Common myeloid progenitor, CD34-positive (primary cell): ENCODE results near the gene RPAP3. TPM values are rescaled to one million over a fixed set of nuclear protein-coding genes. Genes with fewer than 3 reads are reported as not detected.

Source experiments
- CTCF ChIA-PET: fragments of 350-600 bp; sonication (Branson Sonifier 250); formaldehyde crosslinking; loops from one replicate; lab custom pipeline; 2021; ENCODE audit warnings: antibody characterized with exemption; lab: Charles Lee
- POLR2A ChIA-PET: fragments of 350-600 bp; sonication (Branson Sonifier 250); formaldehyde crosslinking; loops from one replicate; lab custom pipeline; 2021; ENCODE audit warnings: antibody characterized with exemption; lab: Charles Lee
- DNase-seq, 3 donors: peaks; one replicate each; pipeline versions ENCODE4 v3.0.0 to v3.0.0-alpha.2; 2013
- H3K27ac ChIP-seq, 2 experiments: 1 replicate in 1 of 2; 2 replicates in 1 of 2; pipeline ENCODE4 v1.7.0; 2013; ENCODE audit warnings: inconsistent platforms in 2 of 2, low read length in 2 of 2, mild to moderate bottlenecking in 2 of 2, low read depth in 1 of 2, moderate library complexity in 1 of 2; ENCODE audit not compliant: severe bottlenecking in 2 of 2, insufficient read depth in 1 of 2, poor library complexity in 1 of 2
- H3K27me3 ChIP-seq, 5 experiments: replicated peaks in 2 of 5; 1 replicate in 3 of 5; 2 replicates in 2 of 5; pipeline versions ENCODE4 v1.6.1 to v1.7.0; 2013; ENCODE audit warnings: low read length in 4 of 5, mild to moderate bottlenecking in 2 of 5, moderate library complexity in 2 of 5, inconsistent platforms in 1 of 5; ENCODE audit not compliant: insufficient read depth in 5 of 5, control insufficient read depth in 4 of 5
- H3K36me3 ChIP-seq, 4 experiments: 1 replicate in 2 of 4; 2 replicates in 2 of 4; pipeline versions ENCODE4 v1.6.1 to v1.7.0; 2013; ENCODE audit warnings: low read length in 3 of 4, control low read depth in 1 of 4, mild to moderate bottlenecking in 1 of 4; ENCODE audit not compliant: control insufficient read depth in 4 of 4, insufficient read depth in 4 of 4
- H3K4me1 ChIP-seq, 4 experiments: 1 replicate in 3 of 4; 2 replicates in 1 of 4; pipeline versions ENCODE4 v1.6.1 to v1.7.1; 2013; ENCODE audit warnings: low read length in 3 of 4, mild to moderate bottlenecking in 3 of 4, control low read depth in 1 of 4, inconsistent platforms in 1 of 4, moderate library complexity in 1 of 4; ENCODE audit not compliant: control insufficient read depth in 4 of 4, insufficient read depth in 4 of 4; ENCODE audit errors: control extremely low read depth in 1 of 4
- H3K4me3 ChIP-seq, 7 experiments: 1 replicate in 4 of 7; 2 replicates in 3 of 7; pipeline versions ENCODE4 v1.5.1 to v1.7.0; 2013; ENCODE audit warnings: mild to moderate bottlenecking in 7 of 7, low read length in 6 of 7, moderate library complexity in 6 of 7, inconsistent platforms in 2 of 7, low read depth in 2 of 7, control low read depth in 1 of 7; ENCODE audit not compliant: insufficient read depth in 4 of 7, control insufficient read depth in 1 of 7; ENCODE audit errors: extremely low read depth in 1 of 7
- H3K9me3 ChIP-seq, 5 experiments: 1 replicate in 4 of 5; 2 replicates in 1 of 5; pipeline versions ENCODE4 v1.6.1 to v1.7.1; 2013; ENCODE audit warnings: low read length in 4 of 5, mild to moderate bottlenecking in 2 of 5, inconsistent platforms in 1 of 5, low read depth in 1 of 5, moderate library complexity in 1 of 5; ENCODE audit not compliant: control insufficient read depth in 4 of 5, insufficient read depth in 2 of 5; ENCODE audit errors: control extremely low read depth in 1 of 5
- WGBS: methylation state at CpG from one replicate; pipeline ENCODE4 v1.1.5; 2013; ENCODE audit not compliant: insufficient coverage; 5-methylcytosine and 5-hydroxymethylcytosine counted together
- polyA plus RNA-seq: library from polyadenylated mRNA; unstranded; fragments of 120-200 nt; gene quantifications from one replicate; pipeline ENCODE4 v1.2.1, GENCODE V29; 2013

Gene RPAP3, protein sequence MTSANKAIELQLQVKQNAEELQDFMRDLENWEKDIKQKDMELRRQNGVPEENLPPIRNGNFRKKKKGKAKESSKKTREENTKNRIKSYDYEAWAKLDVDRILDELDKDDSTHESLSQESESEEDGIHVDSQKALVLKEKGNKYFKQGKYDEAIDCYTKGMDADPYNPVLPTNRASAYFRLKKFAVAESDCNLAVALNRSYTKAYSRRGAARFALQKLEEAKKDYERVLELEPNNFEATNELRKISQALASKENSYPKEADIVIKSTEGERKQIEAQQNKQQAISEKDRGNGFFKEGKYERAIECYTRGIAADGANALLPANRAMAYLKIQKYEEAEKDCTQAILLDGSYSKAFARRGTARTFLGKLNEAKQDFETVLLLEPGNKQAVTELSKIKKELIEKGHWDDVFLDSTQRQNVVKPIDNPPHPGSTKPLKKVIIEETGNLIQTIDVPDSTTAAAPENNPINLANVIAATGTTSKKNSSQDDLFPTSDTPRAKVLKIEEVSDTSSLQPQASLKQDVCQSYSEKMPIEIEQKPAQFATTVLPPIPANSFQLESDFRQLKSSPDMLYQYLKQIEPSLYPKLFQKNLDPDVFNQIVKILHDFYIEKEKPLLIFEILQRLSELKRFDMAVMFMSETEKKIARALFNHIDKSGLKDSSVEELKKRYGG
- polyA plus RNA-seq: 42.7 TPM

DNA sequence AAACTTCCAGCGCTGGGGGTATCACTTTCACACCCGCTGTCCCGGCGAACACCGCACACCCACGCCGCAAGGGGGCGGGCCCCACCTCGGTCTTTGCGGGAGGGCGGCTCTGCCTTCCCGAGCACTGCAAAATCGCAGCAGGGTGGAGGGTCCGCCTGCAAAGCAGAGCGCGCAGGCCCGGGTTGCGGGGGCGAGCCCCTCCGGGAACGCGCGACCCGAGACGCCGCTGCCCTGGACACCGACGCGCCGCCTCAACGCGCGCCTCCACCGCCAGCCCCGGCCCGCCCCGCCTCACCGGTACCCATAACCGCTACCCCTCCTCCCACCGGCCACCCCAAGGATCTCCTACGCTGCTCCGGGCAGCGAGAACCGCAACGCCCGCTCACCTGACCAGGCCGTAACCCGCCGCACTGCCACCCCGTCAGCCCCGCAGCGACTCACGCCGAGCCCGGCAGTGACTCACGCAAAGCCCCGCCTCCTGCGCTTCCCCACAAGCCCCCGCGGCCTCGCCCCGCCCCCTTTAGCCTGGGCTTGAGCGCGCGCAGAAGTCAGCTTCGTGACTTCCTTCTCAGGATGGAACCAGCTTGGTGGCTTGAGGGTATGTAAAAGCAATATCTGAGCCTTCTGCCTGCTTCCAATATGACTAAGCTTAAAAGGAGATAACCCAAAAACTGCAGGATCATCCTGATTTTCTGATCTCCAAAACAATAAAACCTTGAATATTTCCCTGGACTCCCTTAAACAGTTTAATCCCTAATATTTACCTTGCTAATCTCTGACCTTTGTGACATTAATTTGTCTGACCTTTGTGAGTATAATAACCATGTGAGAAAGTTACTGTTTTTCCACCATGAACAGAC lies at the start of gene RPAP3:
Gene RPAP3, minus strand, starts transcription at position 465 of the 860 bp plus-strand sequence. CDS start 3,190 bp downstream, outside the sequence.
- peak; percentile 95 to 98 (median 98) for DNase-seq
- CTCF ChIA-PET: interaction anchor here (0.9 to 23.2 kb wide), 7 partner anchors 10 to 96 kb away, joined by 3 to 664 read pairs (median 7); partner anchors contain the start of gene SLC48A1
- Histone ChIP-seq H3K4me1 (peaks cover 36 to 56% (median 47%) of the 10 kb centered on the region in 4 experiments), H3K9me3 (no peaks in the 10 kb centered on the region), H3K27ac (peak within 1 kb of the TSS; percentile 77 to 91), H3K36me3 (peaks cover 0 to 4% (median 2%) of the 10 kb centered on the region in 4 experiments), H3K4me3 (peak within 1 kb of the TSS; percentile 55 to 88 (median 80)), H3K27me3 (no peaks in the 10 kb centered on the region)
- POLR2A ChIA-PET: interaction anchor here (0.5 to 1.3 kb wide), 3 partner anchors 68 to 1489 kb away, joined by 3 to 5 read pairs (median 3); partner anchors contain the start of gene SLC48A1
- 0% methylated on average over 58 of the region's 66 CpGs for WGBS

DNA sequence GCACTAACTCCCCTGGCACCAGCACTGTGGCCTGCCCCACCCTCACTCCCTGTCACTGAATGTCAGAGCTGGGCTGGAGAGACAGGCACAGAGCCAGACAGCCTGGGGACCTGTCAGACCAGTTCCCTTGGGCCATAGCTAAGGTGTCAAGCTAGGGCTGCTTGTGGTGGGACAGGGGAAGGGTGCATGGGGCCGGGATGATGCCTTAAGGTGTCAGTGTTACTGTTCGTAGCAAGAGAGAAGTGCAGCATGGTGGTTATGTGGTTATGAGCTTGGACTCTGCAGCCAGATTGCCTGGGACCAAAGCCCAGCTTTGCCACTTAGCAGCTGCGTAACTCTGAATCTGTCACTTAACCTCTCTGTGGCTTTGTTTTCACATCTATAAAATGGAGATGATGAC lies 49.1 kb upstream of the RPAP3 start:
- DNase-seq: no peak
- no CpG with 5 or more reads among the region's 3 CpGs for WGBS
- Histone ChIP-seq H3K4me1 (peaks cover 0 to 45% (median 36%) of the 10 kb centered on the region in 4 experiments), H3K36me3 (peaks cover 0 to 26% (median 0%) of the 10 kb centered on the region in 4 experiments), H3K9me3 (no peaks in the 10 kb centered on the region), H3K27me3 (no peaks in the 10 kb centered on the region), H3K27ac (no peak overlapping the region), H3K4me3 (no peak overlapping the region)
- ChIA-PET POLR2A (no interaction called here), CTCF (interaction anchor here (4.7 to 35.4 kb wide), 4 partner anchors 11 to 84 kb away, joined by 17 to 1109 read pairs (median 232); partner anchors contain the start of gene SLC48A1)

DNA sequence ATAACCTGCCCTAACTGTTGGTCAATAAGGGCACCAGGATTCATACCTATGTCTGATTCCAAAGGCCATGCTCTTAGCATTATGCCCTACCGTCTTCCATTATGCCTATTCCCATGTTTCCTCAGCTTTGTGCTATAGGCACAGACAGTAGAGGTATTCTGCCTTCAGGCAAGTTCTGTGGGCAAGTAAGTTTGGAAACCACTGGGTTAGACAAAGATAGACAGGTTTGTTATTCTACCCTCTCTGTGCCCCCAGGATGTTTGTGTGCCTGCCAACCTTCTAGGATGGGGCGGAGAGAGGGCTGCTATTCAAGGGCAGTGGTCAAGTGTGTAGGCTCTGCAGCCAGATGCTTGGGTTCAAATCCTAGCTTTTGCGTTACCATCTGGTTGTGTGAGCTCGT lies 48.3 kb upstream of the RPAP3 start:
- no peaks in the 10 kb centered on the region for H3K9me3 ChIP-seq
- DNase-seq: no peak
- H3K36me3 ChIP-seq: peaks cover 0 to 33% (median 2%) of the 10 kb centered on the region in 4 experiments
- ChIA-PET CTCF (interaction anchor here (4.7 to 35.4 kb wide), 4 partner anchors 10 to 84 kb away, joined by 17 to 1109 read pairs (median 232); partner anchors contain the start of gene SLC48A1), POLR2A (no interaction called here)
- no peaks in the 10 kb centered on the region for H3K27me3 ChIP-seq
- no peak overlapping the region for H3K4me3 ChIP-seq
- no peak overlapping the region for H3K27ac ChIP-seq
- peaks cover 0 to 37% (median 29%) of the 10 kb centered on the region in 4 experiments for H3K4me1 ChIP-seq
- WGBS: 100% methylated on average over 4 of the region's 4 CpGs

DNA sequence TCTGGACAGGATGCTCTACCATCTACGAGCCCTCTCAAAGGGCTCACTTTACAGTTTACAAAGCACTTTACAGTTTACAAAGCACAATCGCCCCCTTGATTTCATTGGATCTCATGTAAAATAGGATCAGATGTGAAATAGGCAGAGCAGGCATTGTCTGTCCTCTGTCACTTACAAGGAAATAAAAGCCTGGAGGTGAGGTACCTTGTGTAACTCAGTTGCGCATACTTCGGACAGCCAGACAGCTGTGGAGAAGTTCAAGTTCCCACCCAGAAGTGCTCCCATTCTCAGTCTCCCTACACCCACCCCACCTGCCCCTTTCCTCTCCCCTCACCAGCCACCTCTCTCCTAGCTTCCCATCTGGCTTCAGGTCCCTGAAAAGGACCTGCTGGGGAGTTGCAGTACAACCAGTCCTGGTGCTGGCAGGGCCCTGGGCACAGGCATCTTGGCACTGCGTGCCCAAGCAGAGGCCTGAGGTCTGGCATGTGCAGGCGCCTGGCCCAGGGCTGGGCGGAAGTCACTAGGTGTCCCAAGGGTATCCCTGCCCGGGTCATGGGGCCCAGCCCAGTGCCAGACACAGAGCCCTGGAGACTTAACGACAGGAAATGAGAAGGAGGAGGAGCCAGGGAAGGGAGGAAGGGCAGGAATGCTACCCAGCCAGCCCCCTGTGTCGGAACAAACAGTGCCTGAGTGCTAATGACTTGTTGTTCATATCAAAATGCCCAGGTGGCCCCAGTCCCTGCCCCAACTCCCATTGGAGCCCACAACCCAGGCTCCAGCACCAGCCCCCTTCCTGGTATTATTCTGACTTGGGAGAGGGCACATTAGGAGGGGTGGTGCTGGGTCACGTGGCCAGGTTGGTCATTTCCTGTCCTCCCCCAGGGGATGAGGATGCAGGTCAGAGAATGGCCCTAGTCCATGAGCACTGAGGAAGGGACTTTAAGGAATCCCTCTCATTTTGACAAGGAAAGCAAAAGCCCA lies 47.5 kb upstream of the RPAP3 start:
- Histone ChIP-seq H3K36me3 (peaks cover 0 to 40% (median 2%) of the 10 kb centered on the region in 4 experiments), H3K4me3 (no peak overlapping the region), H3K9me3 (no peaks in the 10 kb centered on the region), H3K27ac (no peak overlapping the region), H3K27me3 (no peaks in the 10 kb centered on the region), H3K4me1 (peaks cover 0 to 34% (median 22%) of the 10 kb centered on the region in 4 experiments)
- 66% methylated on average over 8 of the region's 11 CpGs for WGBS
- CTCF ChIA-PET: interaction anchor here (11.4 to 35.4 kb wide), 3 partner anchors 9 to 37 kb away, joined by 109 to 1109 read pairs (median 354); partner anchors contain the start of gene SLC48A1
- POLR2A ChIA-PET: no interaction called here
- DNase-seq: no peak

DNA sequence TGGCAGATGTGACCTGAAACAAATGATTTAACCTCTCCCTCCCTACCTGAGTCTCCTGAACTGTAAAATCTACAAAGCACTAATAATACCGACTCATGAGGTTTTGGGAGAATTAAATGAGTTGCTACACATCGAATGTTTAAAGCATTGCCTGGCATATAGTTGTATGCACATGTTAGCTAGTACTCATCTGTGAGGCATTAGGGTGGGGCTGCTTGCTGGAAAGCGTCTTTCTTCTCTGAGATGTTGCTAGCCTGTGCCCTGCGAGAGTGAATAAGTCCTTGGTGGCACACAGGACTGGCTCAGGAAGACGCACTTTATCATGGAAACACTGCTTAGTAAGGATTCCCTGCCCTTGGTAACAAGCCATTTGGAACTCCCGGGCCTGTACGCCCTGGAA lies 46.7 kb upstream of the RPAP3 start:
- Histone ChIP-seq H3K4me1 (peaks cover 0 to 26% (median 14%) of the 10 kb centered on the region in 4 experiments), H3K4me3 (no peak overlapping the region)

More for the DNA sequence above, 46.7 kb upstream of the RPAP3 start:
- no peaks in the 10 kb centered on the region for H3K27me3 ChIP-seq
- H3K9me3 ChIP-seq: no peaks in the 10 kb centered on the region
- H3K36me3 ChIP-seq: peaks cover 0 to 48% (median 2%) of the 10 kb centered on the region in 4 experiments
- DNase-seq: no peak
- 97% methylated on average over 6 of the region's 7 CpGs for WGBS
- POLR2A ChIA-PET: no interaction called here
- CTCF ChIA-PET: interaction anchor here (14.4 to 35.4 kb wide), 2 partner anchors 8 to 26 kb away, joined by 354 to 1109 read pairs; partner anchors contain the start of gene SLC48A1
- H3K27ac ChIP-seq: no peak overlapping the region
